Left cardiac atrium (tissue), 4 donors: Measurements from ENCODE around the gene DNAH9. TPM values are rescaled to one million over a fixed set of nuclear protein-coding genes. Genes with fewer than 3 reads are reported as not detected.

Source experiments
- ATAC-seq, 2 donors: fragments of 200-7000 bp; cut with Tn5 transposase; one replicate each; pipeline ENCODE4 v1.9.1; 2020; ENCODE audit warnings: mild to moderate bottlenecking in 2 of 2, moderate library complexity in 2 of 2
- DNase-seq: peaks from one replicate; pipeline ENCODE4 v3.0.0-alpha.2; 2020
- intact Hi-C, 2 donors: fragments of 100-400 bp; cut with DNase I; formaldehyde crosslinking; loops; one replicate each; pipeline versions ENCODE4 v1.14.1 to v1.15.1; 2022 to 2023
- total RNA-seq, 2 donors: library from RNA; stranded (reverse); fragmentation: NEBNext Ultra II Directional; extraction: Animal tissue kit (Norgen Biotek cat#: 25700); gene quantifications; one replicate each; pipeline ENCODE4 v1.2.1, GENCODE V29; 2021
- donor health status: DM: no; HTN: yes; CAD: no.
- donor health status: DM: no; HTN: yes; CAD: no; lungs with severe emphysema.
- donor health status: DM: yes; HTN: yes; CAD: no.
- donor health status: Dilated cardiomyopathy.

The DNAH9 gene
- total RNA-seq, 2 donors from 2014 or later = 0.08 to 0.91 TPM

DNA sequence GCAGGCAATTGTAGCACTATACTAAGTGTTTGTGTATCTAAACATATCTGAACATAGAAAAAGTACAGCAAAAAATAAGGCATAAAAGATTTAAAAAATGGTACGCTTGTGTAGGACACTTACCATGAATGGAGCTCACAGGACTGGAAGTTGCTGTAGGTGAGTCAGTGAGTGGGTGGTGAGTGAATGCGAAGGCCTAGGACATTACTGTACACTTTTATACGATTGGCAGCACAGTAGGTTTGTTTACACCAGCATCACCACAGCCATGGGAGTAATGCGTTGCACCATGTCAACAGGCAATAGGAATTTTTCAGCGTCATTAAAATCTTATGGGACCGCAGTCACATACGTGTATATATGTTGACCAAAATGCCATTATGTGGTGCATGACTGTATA is 45.6 kb downstream of the DNAH9 start:
- ATAC-seq (no peak), DNase-seq (no peak)
- intact Hi-C loops = loop anchor here (2.0 to 10.0 kb wide), 3 partner anchors 291 to 769 kb away; no protein-coding TSS in a partner anchor

DNA sequence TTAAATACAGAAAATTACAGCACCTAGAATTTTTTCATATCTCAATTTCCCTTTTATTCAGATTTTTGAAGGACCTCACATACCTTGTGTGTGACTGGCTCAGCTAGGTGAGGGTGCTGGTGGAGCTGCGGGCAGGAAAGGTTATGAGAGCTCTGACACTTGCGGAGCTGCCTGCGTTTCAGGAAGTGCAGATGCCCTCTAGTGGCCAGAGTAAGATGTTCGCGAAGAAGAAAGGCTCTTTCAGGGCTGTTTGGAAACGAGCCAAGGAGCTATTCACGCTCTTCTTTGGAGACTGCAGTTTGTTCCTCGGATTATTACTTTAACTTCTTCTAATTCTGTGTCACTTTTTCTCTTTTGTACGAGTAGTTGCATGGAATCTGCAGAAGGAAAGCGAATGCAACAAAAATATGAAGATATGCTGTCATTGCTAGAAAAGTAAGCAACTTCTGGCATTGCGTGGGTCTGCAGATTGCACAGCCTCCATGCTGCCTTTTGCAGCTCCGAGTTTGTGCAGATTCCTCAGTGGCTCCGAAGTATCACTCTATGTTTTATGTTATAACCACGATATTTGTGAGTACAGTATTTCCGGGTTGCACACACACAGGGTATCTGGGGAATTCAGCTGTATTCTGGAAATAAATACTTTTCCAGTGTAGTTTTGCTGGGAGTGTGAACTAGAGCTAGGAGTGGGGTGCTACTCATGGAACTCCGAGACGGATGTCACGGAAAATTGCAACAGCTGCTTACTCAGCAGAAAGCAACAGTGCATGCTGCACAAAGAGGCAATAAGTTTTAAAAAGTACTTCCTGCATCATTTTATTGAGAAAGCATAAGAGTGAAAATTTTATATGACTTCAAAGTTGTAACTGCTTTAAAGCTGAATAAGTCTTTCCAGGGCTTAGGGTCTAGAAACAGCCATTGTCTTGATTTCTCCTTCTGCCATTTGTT is 46.3 kb downstream of the DNAH9 start:
- DNase-seq = peak; percentile 69
- intact Hi-C loops = loop anchor here (2.0 to 10.0 kb wide), 4 partner anchors 290 to 770 kb away; no protein-coding TSS in a partner anchor
- ATAC-seq = peak; percentile 35 to 79

DNA sequence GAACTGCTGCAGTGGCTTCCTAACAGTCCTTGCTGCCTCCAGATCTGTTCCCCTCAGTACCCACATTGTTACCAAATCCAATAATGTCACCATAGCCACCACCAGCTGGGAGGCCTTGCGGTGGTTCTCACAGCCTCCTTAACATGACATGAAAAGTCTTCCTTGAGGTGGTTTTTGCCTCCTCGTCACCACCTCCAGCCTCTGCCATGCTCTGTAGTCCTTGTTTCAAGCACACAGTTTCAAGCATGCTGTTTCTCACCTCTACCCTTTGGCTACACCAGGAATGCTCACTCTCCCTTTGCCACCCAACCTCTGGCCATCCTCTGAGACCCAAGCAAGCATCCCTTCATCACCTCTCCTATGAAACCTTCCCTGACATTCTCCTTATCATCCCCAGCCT is 47.2 kb downstream of the DNAH9 start:
- intact Hi-C loops = loop anchor here (2.0 to 10.0 kb wide), 4 partner anchors 289 to 771 kb away; no protein-coding TSS in a partner anchor
- no peak for ATAC-seq
- DNase-seq = no peak

DNA sequence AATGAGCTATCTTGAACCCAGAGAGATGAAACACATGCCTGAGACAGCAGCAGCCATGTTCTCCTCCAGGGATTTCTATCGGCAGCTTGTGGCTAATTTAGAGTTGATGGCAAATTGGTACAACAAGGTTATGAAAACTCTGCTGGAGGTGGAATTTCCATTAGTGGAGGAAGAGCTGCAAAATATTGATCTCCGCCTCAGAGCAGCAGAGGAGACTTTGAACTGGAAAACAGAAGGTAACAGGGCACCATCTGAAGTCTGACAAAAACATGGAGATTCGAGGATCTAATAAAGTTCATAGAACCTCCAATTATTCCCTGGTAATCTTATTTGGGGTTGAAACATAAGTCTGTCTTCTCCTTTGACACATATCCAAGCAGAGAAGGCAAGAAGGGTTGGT is 52.8 kb downstream of the DNAH9 start:
- ATAC-seq (no peak), DNase-seq (no peak)
- intact Hi-C loops = loop anchor here in 1 of 2 donors (10.0 kb wide), 1 partner anchor 916 kb away; the partner anchor contains the start of gene TMEM220

DNA sequence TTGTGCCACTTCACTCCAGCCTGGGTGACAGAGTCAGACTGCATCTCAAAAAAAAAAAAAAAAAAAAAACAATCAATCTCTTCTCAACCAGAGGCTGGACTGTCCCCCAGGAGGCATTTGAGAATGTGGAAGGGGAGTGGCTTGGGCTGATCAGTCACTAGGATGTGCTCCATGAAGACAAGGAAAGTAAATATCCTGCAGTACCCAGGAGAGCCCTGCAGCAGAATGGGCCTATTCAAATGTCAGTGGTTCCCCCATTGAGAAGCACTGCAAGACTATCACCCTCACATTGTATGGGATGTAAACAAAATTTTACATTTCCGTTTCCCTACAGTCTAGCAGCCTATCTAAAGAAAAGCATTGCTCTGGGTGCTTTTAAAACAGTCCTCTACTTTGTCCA is 70.3 kb downstream of the DNAH9 start:
- intact Hi-C loops = no loop called here
- DNase-seq (no peak), ATAC-seq (no peak)

DNA sequence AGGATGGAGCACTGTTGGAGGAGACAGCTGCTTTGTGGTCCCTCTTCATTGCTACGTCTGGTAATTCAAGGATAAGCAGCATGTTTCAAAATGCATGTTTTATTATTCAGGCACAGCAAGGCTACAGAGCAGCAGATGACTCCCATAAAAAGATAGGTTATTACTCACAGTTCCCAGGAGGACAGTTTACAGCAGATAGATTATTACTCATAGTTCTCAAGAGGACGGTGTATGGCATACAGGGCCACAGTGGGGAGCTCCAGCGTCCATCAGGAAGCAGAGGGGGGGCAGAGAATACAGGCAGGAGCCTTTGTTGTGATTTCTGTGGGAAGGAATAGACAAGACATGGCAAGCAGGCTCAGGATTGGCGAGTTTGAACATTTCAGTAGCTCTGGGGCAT is 72.9 kb downstream of the DNAH9 start:
- intact Hi-C loops = no loop called here
- DNase-seq (no peak), ATAC-seq (no peak)

DNA sequence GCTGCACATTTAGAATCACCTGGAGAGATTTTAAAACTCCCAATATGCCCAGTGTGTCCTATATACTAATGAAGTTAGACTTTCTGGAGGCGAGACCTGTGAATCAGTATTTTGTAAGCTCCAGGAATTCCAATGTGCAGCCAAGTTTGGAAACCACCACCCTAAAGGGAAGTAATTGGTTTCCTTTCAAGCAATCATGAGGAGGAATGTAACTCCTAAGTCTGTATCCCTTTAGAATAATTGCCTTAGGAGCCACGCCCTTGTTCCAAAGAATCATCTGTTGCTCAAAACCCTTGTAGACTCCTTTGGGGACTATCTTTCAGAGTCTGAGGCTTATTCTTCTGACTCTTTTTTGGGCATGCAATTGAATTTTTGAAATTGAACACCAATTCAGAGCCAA is 84.4 kb downstream of the DNAH9 start:
- ATAC-seq (no peak), DNase-seq (no peak)
- intact Hi-C loops = no loop called here

DNA sequence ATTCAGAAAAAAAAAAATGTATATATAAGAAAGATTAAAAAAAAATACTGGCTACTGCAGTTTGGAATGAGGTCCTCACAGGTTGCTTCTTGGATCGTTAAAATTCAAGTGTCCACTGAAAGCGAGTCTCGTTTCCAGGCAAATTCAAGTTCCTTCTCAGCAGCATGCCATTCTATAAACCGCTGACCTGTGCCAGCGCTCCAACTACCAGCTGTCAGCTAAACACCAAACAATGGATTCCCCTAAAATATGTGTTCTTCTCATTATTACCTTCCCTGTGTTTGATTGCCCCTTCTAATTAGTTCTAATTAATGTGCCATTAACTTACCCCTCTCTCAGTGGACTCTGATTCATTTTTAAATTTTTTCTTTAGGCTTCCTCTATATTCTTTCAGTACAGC is 92.4 kb downstream of the DNAH9 start:
- no peak for DNase-seq
- intact Hi-C loops = no loop called here
- ATAC-seq = no peak

DNA sequence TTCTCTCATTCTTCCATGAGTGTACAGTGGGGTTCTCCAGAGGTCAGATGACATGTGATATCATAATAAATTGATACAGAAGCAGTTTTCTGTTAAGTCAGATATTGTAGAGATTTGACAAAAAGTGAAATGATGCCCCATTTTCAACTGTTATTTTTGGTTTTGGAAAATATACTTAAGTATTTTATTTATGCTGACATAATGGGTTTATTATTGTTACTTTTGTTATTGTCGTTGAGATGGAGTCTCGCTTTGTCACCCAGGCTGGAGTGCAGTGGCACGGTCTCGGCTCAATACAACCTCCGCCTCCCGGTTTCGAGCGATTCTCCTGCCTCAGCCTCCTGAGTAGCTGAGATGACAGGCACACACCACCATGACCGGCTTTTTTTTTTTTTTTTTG is 94.4 kb downstream of the DNAH9 start:
- intact Hi-C loops = no loop called here
- ATAC-seq (no peak), DNase-seq (no peak)

DNA sequence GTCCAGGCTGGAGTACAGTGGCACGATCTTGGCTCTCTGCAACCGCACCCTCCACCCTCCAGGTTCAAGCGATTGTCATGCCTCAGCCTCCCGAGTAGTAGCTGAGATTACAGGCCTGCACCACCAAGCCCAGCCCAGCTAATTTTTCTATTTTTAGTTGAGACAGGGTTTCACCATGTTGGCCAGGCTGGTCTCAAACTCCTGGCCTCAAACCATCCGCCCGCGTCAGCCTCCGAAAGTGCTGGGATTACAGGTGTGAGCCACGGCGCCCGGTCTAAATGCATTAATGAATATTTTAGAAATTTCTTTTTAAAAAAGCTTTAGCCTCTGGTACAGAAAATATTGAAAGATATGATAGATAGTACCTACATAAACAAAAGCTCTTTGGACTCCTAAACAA is 95.0 kb downstream of the DNAH9 start:
- DNase-seq = no peak
- intact Hi-C loops = no loop called here
- no peak for ATAC-seq

DNA sequence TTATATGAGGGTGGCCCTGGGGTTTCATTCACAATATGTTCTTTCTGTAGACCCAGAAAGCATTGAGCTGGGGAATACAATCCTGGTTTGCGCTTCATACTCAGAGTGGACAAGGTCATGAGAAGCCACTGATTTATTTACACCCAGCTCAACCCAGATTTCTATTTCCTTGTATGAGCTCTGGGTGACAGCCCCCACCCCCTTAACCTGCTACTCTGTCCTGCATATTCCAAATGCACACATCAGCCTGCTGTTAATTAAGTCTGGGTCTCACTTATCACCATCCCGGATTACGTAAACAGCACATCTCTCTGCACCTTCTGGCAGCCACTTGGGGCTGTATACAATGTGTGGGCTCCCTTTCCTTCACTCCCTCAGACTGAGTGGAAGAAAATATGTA is 102.4 kb downstream of the DNAH9 start:
- intact Hi-C loops = no loop called here
- no peak for DNase-seq
- no peak for ATAC-seq

DNA sequence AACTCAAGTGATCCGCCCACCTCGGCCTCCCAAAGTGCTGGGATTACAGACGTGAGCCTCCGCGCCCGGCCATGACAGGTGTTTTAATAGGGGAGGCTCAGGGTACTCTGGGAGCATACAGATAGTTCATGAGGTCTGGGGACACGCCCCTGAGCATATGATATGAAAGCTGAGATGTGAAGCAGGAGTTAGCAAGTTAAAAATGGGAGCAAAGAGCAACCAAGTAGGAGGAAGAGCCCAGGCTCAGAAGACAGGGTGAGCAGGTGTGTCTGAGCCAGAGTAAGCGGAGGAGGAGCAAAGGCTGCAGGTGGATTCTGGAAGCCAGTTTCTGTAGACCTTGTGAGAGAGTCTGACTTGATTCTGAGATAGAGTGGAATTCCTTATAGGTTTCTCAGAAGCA is 103.6 kb downstream of the DNAH9 start:
- intact Hi-C loops = no loop called here
- no peak for DNase-seq
- no peak for ATAC-seq

DNA sequence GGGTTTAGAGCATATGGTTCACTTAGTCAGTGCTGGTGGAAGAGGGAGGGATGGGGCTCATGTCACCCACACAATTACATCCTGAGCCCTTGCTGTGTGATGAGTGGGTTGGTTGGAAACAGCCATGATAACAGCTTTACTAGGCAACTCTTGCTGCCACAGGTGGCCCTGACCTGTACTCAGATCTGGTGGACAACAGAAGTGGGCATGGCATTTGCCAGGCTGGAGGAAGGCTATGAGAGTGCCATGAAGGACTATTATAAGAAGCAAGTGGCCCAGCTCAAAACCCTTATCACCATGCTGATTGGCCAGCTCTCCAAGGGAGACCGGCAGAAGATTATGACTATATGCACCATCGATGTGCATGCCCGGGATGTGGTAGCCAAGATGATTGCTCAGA is 105.8 kb downstream of the DNAH9 start:
- DNase-seq = no peak
- ATAC-seq = no peak
- intact Hi-C loops = no loop called here

DNA sequence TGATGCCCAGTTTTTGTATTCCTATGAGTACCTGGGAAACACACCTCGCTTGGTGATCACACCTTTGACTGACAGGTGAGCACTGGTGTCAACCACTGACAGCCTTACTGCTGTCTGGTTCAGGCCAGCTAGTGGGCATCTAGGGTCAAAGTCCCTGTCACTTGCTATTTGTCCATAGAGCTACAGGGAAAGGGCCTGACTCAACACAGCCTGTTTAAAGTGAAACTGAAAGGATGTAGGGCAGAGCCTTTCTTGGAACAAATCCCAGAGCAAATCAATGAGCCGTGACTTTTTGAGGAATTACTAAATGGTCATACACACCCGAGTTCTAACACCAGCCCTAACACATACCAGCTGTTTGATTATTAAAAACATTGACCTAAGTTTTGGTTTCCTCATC is 106.8 kb downstream of the DNAH9 start:
- no peak for ATAC-seq
- no peak for DNase-seq
- intact Hi-C loops = no loop called here

DNA sequence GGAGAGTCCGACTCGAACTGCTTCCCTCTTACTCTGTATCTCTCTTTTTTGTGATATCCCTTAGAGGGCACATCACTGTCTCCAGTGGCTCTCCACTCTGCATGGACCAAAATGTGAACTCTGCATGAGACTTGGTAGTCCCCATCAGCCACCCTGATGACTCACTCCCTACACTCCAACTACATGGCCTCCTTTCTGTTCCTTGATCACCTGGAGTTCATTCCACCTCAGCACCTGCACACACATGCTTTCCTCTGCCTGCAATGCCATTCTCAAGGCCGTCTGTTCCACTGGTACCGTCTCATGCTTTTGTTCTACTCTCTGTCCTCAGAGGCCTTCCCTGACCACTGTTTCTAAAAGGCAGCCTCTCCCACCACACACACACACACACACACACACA is 109.3 kb downstream of the DNAH9 start:
- intact Hi-C loops = no loop called here
- no peak for ATAC-seq
- no peak for DNase-seq

DNA sequence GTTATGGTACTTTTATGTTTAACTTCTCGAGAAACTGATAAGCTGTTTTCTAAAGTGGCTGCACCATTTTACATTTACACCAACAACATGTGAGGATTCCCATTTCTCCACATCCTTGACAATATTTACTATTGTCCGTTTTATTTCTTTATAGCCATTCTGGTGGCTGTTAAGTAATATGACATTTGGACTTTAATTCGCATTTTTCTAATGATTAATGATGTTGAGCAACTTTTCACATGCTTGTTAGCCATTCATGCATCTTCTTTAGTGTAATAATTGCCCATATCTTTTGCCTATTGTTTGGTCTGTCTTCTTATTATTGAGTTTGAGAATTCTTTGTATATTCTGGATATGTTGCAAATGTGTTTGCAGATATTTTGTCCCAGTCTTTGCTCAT is 114.2 kb downstream of the DNAH9 start:
- DNase-seq (no peak), ATAC-seq (no peak)
- intact Hi-C loops = no loop called here

DNA sequence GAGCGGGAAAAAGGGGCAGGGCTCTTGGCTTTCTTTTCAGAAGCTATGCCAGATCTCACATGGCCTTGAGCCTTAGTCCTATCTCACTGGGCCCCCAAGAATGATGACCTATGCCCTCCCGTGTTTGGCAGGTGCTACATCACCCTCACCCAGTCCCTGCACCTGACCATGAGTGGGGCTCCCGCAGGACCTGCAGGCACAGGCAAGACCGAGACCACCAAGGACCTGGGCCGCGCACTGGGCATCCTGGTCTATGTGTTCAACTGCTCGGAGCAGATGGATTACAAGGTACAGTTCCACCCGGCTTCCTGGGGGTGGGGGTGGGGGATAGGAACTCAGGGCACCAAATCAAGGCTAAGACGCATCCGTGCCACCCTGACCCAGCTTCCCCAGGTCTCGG is 120.9 kb downstream of the DNAH9 start:
- DNase-seq (no peak), ATAC-seq (no peak)
- intact Hi-C loops = no loop called here

DNA sequence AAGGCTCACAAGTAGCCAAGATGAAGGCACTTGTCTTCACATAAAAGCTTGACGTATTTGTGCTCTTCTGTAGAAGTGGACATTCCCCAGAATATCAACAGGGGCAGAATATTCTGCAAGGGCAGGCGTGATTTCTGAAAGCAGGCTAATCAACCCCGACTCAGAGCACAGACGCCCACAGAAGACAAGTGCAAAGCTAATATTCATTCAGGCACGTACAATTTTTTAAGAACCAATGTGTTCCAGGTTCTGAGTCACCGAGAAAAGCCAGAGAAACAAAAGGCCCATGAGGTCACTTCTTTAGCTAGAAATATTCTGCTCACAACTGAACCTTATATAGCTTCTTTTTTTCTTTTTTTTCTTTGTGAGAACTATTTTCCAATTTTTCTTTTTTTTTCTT is 121.6 kb downstream of the DNAH9 start:
- ATAC-seq = no peak
- intact Hi-C loops = no loop called here
- no peak for DNase-seq

DNA sequence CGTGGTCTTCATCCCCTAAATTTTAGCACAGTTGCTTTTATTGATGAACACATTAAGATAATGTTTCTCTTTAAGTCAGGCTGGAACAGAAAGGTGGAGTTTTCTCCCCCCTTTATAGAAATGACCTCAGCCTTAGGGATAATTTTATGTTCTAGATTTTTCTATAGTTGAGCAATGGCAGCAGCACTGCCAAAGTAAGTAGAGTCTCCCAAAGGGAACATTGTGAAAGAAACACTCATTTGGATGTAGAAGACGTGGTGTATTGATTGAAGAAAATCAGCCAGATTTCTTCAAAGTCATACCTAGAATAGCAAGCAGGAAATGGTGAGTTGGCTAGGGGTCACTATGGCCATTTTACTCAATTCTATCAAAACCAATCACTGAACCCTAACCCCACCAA is 122.5 kb downstream of the DNAH9 start:
- no peak for DNase-seq
- no peak for ATAC-seq
- intact Hi-C loops = no loop called here

DNA sequence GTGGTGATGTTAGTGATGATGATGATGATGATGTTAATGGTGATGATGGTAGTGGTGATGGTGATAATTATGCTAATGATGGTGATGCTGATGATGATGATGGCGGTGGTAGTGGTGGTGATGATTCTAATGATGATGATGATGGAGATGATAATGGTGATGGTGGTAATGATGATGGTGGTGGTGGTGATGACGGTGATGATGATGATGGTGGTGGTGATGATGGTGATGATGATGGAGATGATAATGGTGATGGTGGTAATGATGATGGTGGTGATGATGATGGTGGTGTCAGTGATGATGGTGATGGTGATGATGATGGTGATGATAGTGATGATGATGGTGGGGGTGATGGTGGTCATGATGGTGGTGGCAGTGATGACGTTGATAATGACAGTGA is 132.5 kb downstream of the DNAH9 start:
- ATAC-seq (no peak), DNase-seq (no peak)
- intact Hi-C loops = no loop called here
